Right hindlimb (tissue), 1 donor: ENCODE results near the gene SYPL1.
A peak's percentile ranks its signal among the peaks of the same experiment; 100 is the strongest.
"Not testable (repeated sequence)": the region's sequence is repeated elsewhere in the genome, so short reads cannot be mapped to it uniquely, and the experiment has no call there.

Experiments
- DNase-seq: peaks from one replicate; pipeline ENCODE4 v3.0.0-alpha.2; 2018

Gene SYPL1

GRCh38 chr7:106112118-106112971 is at the start of gene SYPL1:
TSS of gene SYPL1 (minus strand) at chr7:106112312. CDS start at chr7:106112208, 104 bp downstream.
- peak; percentile 96 for DNase-seq

GRCh38 chr7:106155027-106155426 is 42.9 kb upstream of the SYPL1 start:
- DNase-seq, result no peak

- peak; percentile 87 for DNase-seq
Observed at GRCh38 chr7:106153891-106154449, 41.9 kb upstream of the SYPL1 start.

GRCh38 chr7:106152313-106152665 is 40.2 kb upstream of the SYPL1 start:
- DNase-seq, result no peak

GRCh38 chr7:106151459-106152312 is 39.6 kb upstream of the SYPL1 start:
- no peak for DNase-seq

- DNase-seq, result no peak
Observed at GRCh38 chr7:106143711-106144337, 31.7 kb upstream of the SYPL1 start.

- no peak for DNase-seq
Observed at GRCh38 chr7:106142136-106142535, 30.0 kb upstream of the SYPL1 start.

GRCh38 chr7:106140406-106141173 is 28.5 kb upstream of the SYPL1 start:
- DNase-seq, result no peak

- DNase-seq, result peak; percentile 63
Observed at GRCh38 chr7:106139265-106140251, 27.4 kb upstream of the SYPL1 start.

- no peak for DNase-seq
Observed at GRCh38 chr7:106138776-106139175, 26.7 kb upstream of the SYPL1 start.

- not testable (repeated sequence) for DNase-seq
Observed at GRCh38 chr7:106138181-106138580, 26.1 kb upstream of the SYPL1 start.

- no peak for DNase-seq
Observed at GRCh38 chr7:106134241-106134640, 22.1 kb upstream of the SYPL1 start.

- DNase-seq, result no peak
Observed at GRCh38 chr7:106129291-106129690, 17.2 kb upstream of the SYPL1 start.

- DNase-seq, result no peak
Observed at GRCh38 chr7:106128836-106129235, 16.7 kb upstream of the SYPL1 start.

- no peak for DNase-seq
Observed at GRCh38 chr7:106127984-106128780, 16.1 kb upstream of the SYPL1 start.

- DNase-seq, result no peak
Observed at GRCh38 chr7:106126170-106126938, 14.2 kb upstream of the SYPL1 start.

GRCh38 chr7:106125417-106125816 is 13.3 kb upstream of the SYPL1 start:
- DNase-seq, result no peak

- no peak for DNase-seq
Observed at GRCh38 chr7:106124186-106124585, 12.1 kb upstream of the SYPL1 start.

- no peak for DNase-seq
Observed at GRCh38 chr7:106122713-106123112, 10.6 kb upstream of the SYPL1 start.
